ENCODE results near the gene NUMA1. TPM values are rescaled to one million over a fixed set of nuclear protein-coding genes. Genes with fewer than 3 reads are reported as not detected.

Gene NUMA1
- total and polyA plus RNA-seq, 2 of the 13 experiments (the other 11 are each of a cell fraction or from before 2014, with no cell fraction given), result 57.3 to 60.2 TPM

GRCh38 chr11:71999362-71999761, 81.0 kb downstream of the NUMA1 start (continued):
- TF ChIP-seq ASH2L (IDR thresholded peaks at IDR 0.05; ENCODE audit: insufficient read length, low read depth, low read length) (no peak), ZNF660 (CRISPR knock-in tag; IDR thresholded peaks at IDR 0.05; ENCODE audit: borderline replicate concordance, low read depth) (no peak), CENPX (CRISPR knock-in tag; IDR thresholded peaks at IDR 0.05) (no peak), ZMAT3 (CRISPR knock-in tag; conservative IDR thresholded peaks at IDR 0.05) (no peak), HDAC6 (IDR thresholded peaks at IDR 0.05; ENCODE audit: low read depth, low read length) (no peak)

- no peak within 1 kb of the TSS for H3K27ac ChIP-seq (ENCODE audit: extremely low read length, insufficient read depth, low read length)
- no peaks in the 10 kb centered on the region for H3K9me3 ChIP-seq (ENCODE audit: low read length)
- H3K36me3 ChIP-seq (replicated peaks in 1 of 2; ENCODE audit: control insufficient read depth in 1 of 2, insufficient read depth in 2 of 2, low read length in 2 of 2), result peaks cover 16 to 54% of the 10 kb centered on the region in 2 experiments; a peak in 4 of 5 replicates
- DNase-seq (ENCODE audit: low spot score), result no peak
- CTCF ChIA-PET (ENCODE audit: low intra/inter-chr PET ratio, low total read pairs), result no interaction called here
- no peaks in the 10 kb centered on the region for H4K20me1 ChIP-seq (ENCODE audit: insufficient read depth, low read length)
- intact Hi-C loops (cut with micrococcal nuclease; ENCODE audit: unreplicated experiment) (no loop called here), in situ Hi-C loops (cut with HindIII; ENCODE audit: extremely low pct_ligation_motif_present, low pct_unique_long_range_greater_than_20kb) (no loop called here)
- POLR2A ChIA-PET, result no interaction called here
- H2AFZ ChIP-seq (ENCODE audit: low read length), result no peak within 1 kb of the TSS
- no peaks in the 10 kb centered on the region for H3K27me3 ChIP-seq (ENCODE audit: control insufficient read depth in 1 of 2, insufficient read depth in 2 of 2, low read length in 2 of 2)
- no peak within 1 kb of the TSS for H3K4me2 ChIP-seq (ENCODE audit: low read depth, low read length)
- no peak within 1 kb of the TSS for H3K4me3 ChIP-seq (replicated peaks in 1 of 3; ENCODE audit: insufficient read depth in 1 of 3, low read depth in 2 of 3, low read length in 3 of 3)
- no peak within 1 kb of the TSS for H3K9ac ChIP-seq (ENCODE audit: insufficient read depth, low read depth, low read length)
- TF ChIP-seq ZNF431 (CRISPR knock-in tag; IDR thresholded peaks at IDR 0.05; ENCODE audit: borderline replicate concordance, low read depth) (no peak), RAD51 (IDR thresholded peaks at IDR 0.05; ENCODE audit: borderline replicate concordance) (no peak), RBM22 (optimal IDR thresholded peaks at IDR 0.05; ENCODE audit: low read length) (peak; percentile 60), FOXP4 (CRISPR knock-in tag; IDR thresholded peaks at IDR 0.05) (no peak), HMG20A (CRISPR knock-in tag; IDR thresholded peaks at IDR 0.05; ENCODE audit: borderline replicate concordance) (no peak)
- no TSS peak for BruUV-seq (replicated peaks)
- no peaks in the 10 kb centered on the region for H3K79me2 ChIP-seq (ENCODE audit: insufficient read depth, low read length)
- WGBS (ENCODE audit: low lambda C conversion rate), result 93% methylated on average over 9 of the region's 11 CpGs
- no peaks in the 10 kb centered on the region for H3K4me1 ChIP-seq (ENCODE audit: insufficient read depth, low read length)
- no peak for FAIRE-seq
- ATAC-seq, result no peak
These were observed 81.6 kb downstream of the NUMA1 start, which contains the start of gene IL18BP for GRCh38 chr11:71998649-71999310. TSS of gene IL18BP (plus strand) at chr11:71998909. CDS start at chr11:71999985, 1,076 bp downstream.
